H9 (cell line): ENCODE data around the gene SORCS2. TPM values are rescaled to one million over a fixed set of nuclear protein-coding genes. Genes with fewer than 3 reads are reported as not detected.

Experiments used
- DNase-seq: peaks from one replicate; pipeline ENCODE4 v3.0.0-alpha.2; 2017
- H2AFZ ChIP-seq: one replicate; pipeline ENCODE4 v1.6.1; 2013; ENCODE audit warnings: mild to moderate bottlenecking, low read length, control low read depth, moderate library complexity
- H2AK5ac ChIP-seq: 2 replicates; pipeline ENCODE4 v1.6.1; 2013; ENCODE audit warnings: low read length, control low read depth, mixed read lengths; ENCODE audit not compliant: insufficient read length
- H2BK120ac ChIP-seq: one replicate; pipeline ENCODE4 v1.6.1; 2013; ENCODE audit warnings: low read depth, mild to moderate bottlenecking, low read length, control low read depth, inconsistent platforms; ENCODE audit not compliant: poor library complexity, severe bottlenecking
- H2BK12ac ChIP-seq: 2 replicates; pipeline ENCODE4 v1.6.1; 2013; ENCODE audit warnings: low read length, control low read depth, mixed read lengths, low read depth; ENCODE audit not compliant: insufficient read length
- H2BK15ac ChIP-seq: 2 replicates; pipeline ENCODE4 v1.6.1; 2013; ENCODE audit warnings: low read depth, low read length, control low read depth
- H2BK20ac ChIP-seq: one replicate; pipeline ENCODE4 v1.6.1; 2013; ENCODE audit warnings: low read depth, mild to moderate bottlenecking, low read length, control low read depth, inconsistent platforms; ENCODE audit not compliant: poor library complexity, severe bottlenecking
- H2BK5ac ChIP-seq: 2 replicates; pipeline ENCODE4 v1.6.1; 2013; ENCODE audit warnings: low read length, control low read depth, mixed read lengths; ENCODE audit not compliant: insufficient read length
- H3K14ac ChIP-seq: 2 replicates; pipeline ENCODE4 v1.6.1; 2013; ENCODE audit warnings: low read length, control low read depth; ENCODE audit not compliant: insufficient read depth
- H3K18ac ChIP-seq: 2 replicates; pipeline ENCODE4 v1.6.1; 2013; ENCODE audit warnings: low read depth, mild to moderate bottlenecking, mixed read lengths, low read length, control low read depth; ENCODE audit not compliant: insufficient read length
- H3K23ac ChIP-seq: 2 replicates; pipeline ENCODE4 v1.6.1; 2013; ENCODE audit warnings: low read length, control low read depth, mixed read lengths, low read depth; ENCODE audit not compliant: insufficient read length
- H3K23me2 ChIP-seq: 2 replicates; pipeline ENCODE4 v1.6.1; 2013; ENCODE audit warnings: low read depth, mild to moderate bottlenecking, mixed read lengths, low read length, control low read depth; ENCODE audit not compliant: insufficient read length, poor library complexity, severe bottlenecking
- H3K27ac ChIP-seq: 2 replicates; pipeline ENCODE4 v1.5.1; 2013; ENCODE audit warnings: low read length, control low read depth, mixed read lengths, low read depth; ENCODE audit not compliant: insufficient read length
- H3K27me3 ChIP-seq: 2 replicates; pipeline ENCODE4 v1.6.1; 2013; ENCODE audit warnings: low read length, control low read depth, inconsistent platforms; ENCODE audit not compliant: insufficient read depth
- H3K4ac ChIP-seq: 2 replicates; pipeline ENCODE4 v1.6.1; 2013; ENCODE audit warnings: low read depth, mild to moderate bottlenecking, control low read depth, inconsistent platforms, low read length, moderate library complexity
- H3K4me1 ChIP-seq: 2 replicates; pipeline ENCODE4 v1.6.1; 2013; ENCODE audit warnings: low read length, control low read depth, inconsistent platforms; ENCODE audit not compliant: insufficient read depth
- H3K4me2 ChIP-seq: 2 replicates; pipeline ENCODE4 v1.6.1; 2013; ENCODE audit warnings: low read length, control low read depth, mixed read lengths; ENCODE audit not compliant: insufficient read length, insufficient read depth
- H3K56ac ChIP-seq: 2 replicates; pipeline ENCODE4 v1.6.1; 2013; ENCODE audit warnings: low read depth, mild to moderate bottlenecking, mixed read lengths, low read length, control low read depth; ENCODE audit not compliant: insufficient read length
- H3K79me1 ChIP-seq: 2 replicates; pipeline ENCODE4 v1.6.1; 2013; ENCODE audit warnings: low read depth, mild to moderate bottlenecking, moderate library complexity, low read length, control low read depth, inconsistent platforms; ENCODE audit not compliant: insufficient read depth, poor library complexity, severe bottlenecking
- H3K79me2 ChIP-seq: 2 replicates; pipeline ENCODE4 v1.6.1; 2013; ENCODE audit warnings: low read length, control low read depth, inconsistent platforms; ENCODE audit not compliant: insufficient read depth
- H3K9ac ChIP-seq: 2 replicates; pipeline ENCODE4 v1.6.1; 2013; ENCODE audit warnings: low read length, control low read depth, mixed read lengths; ENCODE audit not compliant: insufficient read length; ENCODE audit errors: extremely low read depth
- H3K9me3 ChIP-seq: one replicate; pipeline ENCODE4 v1.6.1; 2013; ENCODE audit warnings: low read depth, low read length, inconsistent platforms; ENCODE audit not compliant: control insufficient read depth
- H3T11ph ChIP-seq: one replicate; pipeline ENCODE4 v1.6.1; 2013; ENCODE audit warnings: mild to moderate bottlenecking, low read length, control low read depth, inconsistent platforms
- H4K20me1 ChIP-seq: one replicate; pipeline ENCODE4 v1.6.1; 2013; ENCODE audit not compliant: control insufficient read depth, insufficient read length, insufficient read depth
- H4K5ac ChIP-seq: 2 replicates; pipeline ENCODE4 v1.6.1; 2013; ENCODE audit warnings: low read depth, mild to moderate bottlenecking, mixed read lengths, low read length, control low read depth; ENCODE audit not compliant: insufficient read length
- H4K8ac ChIP-seq: replicated peaks from 2 replicates; pipeline ENCODE4 v1.6.1; 2013; ENCODE audit warnings: low read length, control low read depth, mixed read lengths, low read depth; ENCODE audit not compliant: insufficient read length
- H4K91ac ChIP-seq: 2 replicates; pipeline ENCODE4 v1.6.1; 2013; ENCODE audit warnings: low read depth, mild to moderate bottlenecking, moderate library complexity, mixed read lengths, low read length, control low read depth; ENCODE audit not compliant: insufficient read length
- H3K27ac Mint-ChIP-seq, 3 experiments: 2 replicates in 2 of 3; 3 replicates in 1 of 3; pipeline ENCODE4 v1.8.0; 2020 to 2021; ENCODE audit warnings: mixed read lengths in 3 of 3, mild to moderate bottlenecking in 1 of 3, moderate library complexity in 1 of 3
- H3K27me3 Mint-ChIP-seq: 2 replicates; pipeline ENCODE4 v1.8.0; 2021; ENCODE audit warnings: low read depth, mild to moderate bottlenecking, moderate library complexity, mixed read lengths
- H3K36me3 Mint-ChIP-seq, 3 experiments: 2 replicates in 2 of 3; 3 replicates in 1 of 3; pipeline ENCODE4 v1.8.0; 2020 to 2021; ENCODE audit warnings: low read depth in 3 of 3, mixed read lengths in 3 of 3; ENCODE audit not compliant: insufficient read depth in 1 of 3
- H3K4me1 Mint-ChIP-seq, 2 experiments: 2 replicates each; pipeline ENCODE4 v1.8.0; 2020; ENCODE audit warnings: mixed read lengths in 2 of 2
- H3K4me3 Mint-ChIP-seq, 2 experiments: 2 replicates in 1 of 2; 3 replicates in 1 of 2; pipeline ENCODE4 v1.8.0; 2020 to 2021; ENCODE audit warnings: mild to moderate bottlenecking in 2 of 2, mixed read lengths in 2 of 2, moderate library complexity in 1 of 2
- H3K9me3 Mint-ChIP-seq, 2 experiments: 2 replicates in 1 of 2; 3 replicates in 1 of 2; pipeline ENCODE4 v1.8.0; 2020; ENCODE audit warnings: mild to moderate bottlenecking in 2 of 2, mixed read lengths in 2 of 2, moderate library complexity in 1 of 2
- CTCF ChIP-seq: fragments of 200-600 bp; sonication (generic); conservative IDR thresholded peaks from 3 replicates; pipeline ENCODE4 v1.8.0; 2021; ENCODE audit warnings: antibody characterized with exemption, mild to moderate bottlenecking
- WGBS: extraction: QIAGEN DNeasy Blood & Tissue Kit; methylation state at CpG from one replicate; pipeline ENCODE4 v1.1.7; 2013; ENCODE audit warnings: missing lambda C conversion rate, low lambda C conversion rate, mixed read lengths; ENCODE audit not compliant: insufficient read length; ENCODE audit errors: extremely low coverage; 5-methylcytosine and 5-hydroxymethylcytosine counted together
- total RNA-seq: library from RNA; stranded (reverse); gene quantifications from 2 replicates; pipeline ENCODE4 v1.2.1, GENCODE V29; 2021

The SORCS2 gene
- total RNA-seq, 1 experiment from 2014 or later, result 0.57 TPM

DNA sequence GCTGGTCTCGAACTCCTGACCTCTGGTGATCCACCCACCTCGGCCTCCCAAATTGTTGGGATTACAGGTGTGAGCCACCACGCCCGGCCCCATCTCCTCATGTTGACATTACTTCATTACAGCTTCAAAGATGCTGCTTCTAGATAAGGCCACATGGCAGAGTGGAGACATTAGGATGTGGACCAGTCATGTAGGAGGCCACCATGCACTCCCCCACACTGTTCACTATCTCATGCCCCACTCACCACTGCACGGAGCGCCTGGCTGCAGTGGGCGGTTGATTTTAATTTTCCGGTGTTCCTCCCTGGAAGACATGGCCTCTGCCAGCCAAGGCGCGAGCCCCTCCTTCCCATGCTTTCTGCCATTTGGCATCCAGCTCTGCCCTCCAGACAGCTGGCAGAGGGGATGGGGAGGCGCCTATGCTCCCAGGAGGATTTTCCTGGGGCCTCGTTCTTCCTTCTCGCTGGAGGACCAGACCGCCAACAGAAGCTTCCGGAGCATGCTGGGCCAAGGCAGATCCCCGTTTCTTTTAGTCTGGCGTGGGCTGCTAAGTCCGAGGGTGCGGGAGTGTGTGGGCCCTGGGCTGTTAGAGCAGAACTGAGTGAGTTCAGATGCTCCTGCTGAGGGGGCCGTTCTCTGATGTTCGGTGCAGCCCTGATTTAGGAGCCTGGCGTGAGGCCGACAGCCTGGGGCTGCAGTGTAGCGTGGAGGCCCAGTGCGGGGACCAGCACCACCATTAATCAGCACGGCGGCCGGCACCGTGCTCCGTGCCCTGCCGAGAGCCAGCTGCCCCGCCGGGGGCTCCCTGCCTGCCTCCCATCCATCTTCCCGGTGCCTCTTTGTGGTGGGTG, 93.1 kb downstream of the SORCS2 start:
- Histone ChIP-seq H2BK20ac (no peak overlapping the region), H2BK15ac (no peak overlapping the region), H3K23me2 (no peaks in the 10 kb centered on the region), H3K4ac (no peak overlapping the region), H3K23ac (no peak overlapping the region), H4K8ac (no peak overlapping the region), H2BK12ac (no peak overlapping the region), H4K91ac (no peak overlapping the region), H3K27me3 (no peaks in the 10 kb centered on the region), H3K14ac (no peak overlapping the region; the same call in 1 of the 2 replicates), H2AK5ac (no peak overlapping the region), H3K9me3 (no peaks in the 10 kb centered on the region), H2BK120ac (no peak overlapping the region), H3K4me2 (no peak overlapping the region), H3K27ac (no peak overlapping the region), H3T11ph (no peak overlapping the region), H3K18ac (no peak overlapping the region), H2BK5ac (no peak overlapping the region), H2AFZ (no peak overlapping the region), H3K79me2 (no peaks in the 10 kb centered on the region), H3K56ac (no peak overlapping the region), H4K5ac (no peak overlapping the region), H4K20me1 (no peaks in the 10 kb centered on the region), H3K9ac (no peak overlapping the region), H3K4me1 (no peaks in the 10 kb centered on the region), H3K79me1 (no peaks in the 10 kb centered on the region)
- Mint-ChIP-seq H3K27ac (no peak overlapping the region), H3K9me3 (no peaks in the 10 kb centered on the region), H3K27me3 (peaks cover 19% of the 10 kb centered on the region), H3K4me1 (0 out of 4 replicates have a peak, but pooled peaks cover 0 to 3% of the 10 kb centered on the region in 2 experiments), H3K4me3 (no peak overlapping the region), H3K36me3 (no peaks in the 10 kb centered on the region)
- no CpG with 5 or more reads among the region's 34 CpGs for WGBS
- DNase-seq, result no peak
- TF ChIP-seq CTCF, result no peak
